Smooth muscle cell (in vitro differentiated cells): ENCODE data around the gene SNX7. TPM values are rescaled to one million over a fixed set of nuclear protein-coding genes. Genes with fewer than 3 reads are reported as not detected.

Source experiments
- DNase-seq: peaks from one replicate; lab custom pipeline; 2025; ENCODE audit not compliant: unreplicated experiment; lab: John Stamatoyannopoulos, UW
- H2AFZ ChIP-seq: fragments of 200-600 bp; sonication (generic); 2 replicates; pipeline ENCODE4 v1.6.0; 2016; ENCODE audit warnings: antibody characterized with exemption, low read depth, mild to moderate bottlenecking
- H3F3A ChIP-seq: fragments of 200-600 bp; sonication (generic); 2 replicates; pipeline ENCODE4 v1.6.0; 2017; ENCODE audit warnings: antibody characterized with exemption, low read depth
- H3K27ac ChIP-seq: fragments of 200-600 bp; sonication (generic); 2 replicates; pipeline ENCODE4 v1.5.1; 2016; ENCODE audit warnings: low read depth, mild to moderate bottlenecking
- H3K27me3 ChIP-seq: fragments of 200-600 bp; sonication (generic); 2 replicates; pipeline ENCODE4 v1.6.1; 2016; ENCODE audit warnings: low read depth, mild to moderate bottlenecking
- H3K36me3 ChIP-seq: fragments of 200-600 bp; sonication (generic); 2 replicates; pipeline ENCODE4 v1.5.1; 2016; ENCODE audit warnings: low read depth
- H3K4me1 ChIP-seq: fragments of 200-600 bp; sonication (generic); 2 replicates; pipeline ENCODE4 v1.5.1; 2016; ENCODE audit warnings: low read depth
- H3K4me2 ChIP-seq: fragments of 200-600 bp; sonication (generic); 2 replicates; pipeline ENCODE4 v1.6.0; 2016; ENCODE audit warnings: mild to moderate bottlenecking
- H3K4me3 ChIP-seq: fragments of 200-600 bp; sonication (generic); 2 replicates; pipeline ENCODE4 v1.5.1; 2016; ENCODE audit warnings: mild to moderate bottlenecking
- H3K79me2 ChIP-seq: fragments of 200-600 bp; sonication (generic); 2 replicates; pipeline ENCODE4 v1.6.0; 2016; ENCODE audit warnings: low read depth, mild to moderate bottlenecking
- H3K9ac ChIP-seq: fragments of 200-600 bp; sonication (generic); 2 replicates; pipeline ENCODE4 v1.6.0; 2016; ENCODE audit warnings: low read depth
- H3K9me3 ChIP-seq: fragments of 200-600 bp; sonication (generic); replicated peaks from 2 replicates; pipeline ENCODE4 v1.5.1; 2016; ENCODE audit warnings: low read depth
- H4K20me1 ChIP-seq: fragments of 200-600 bp; sonication (generic); 2 replicates; pipeline ENCODE4 v1.6.0; 2016; ENCODE audit warnings: low read depth
- CTCF ChIP-seq: fragments of 200-600 bp; sonication (generic); IDR thresholded peaks from 2 replicates; pipeline ENCODE4 v1.5.1; 2017; ENCODE audit warnings: borderline replicate concordance, mild to moderate bottlenecking, antibody characterized with exemption; ENCODE audit not compliant: insufficient read depth, poor library complexity, severe bottlenecking
- WGBS: methylation state at CpG from one replicate; pipeline ENCODE4 v1.1.7; 2016; ENCODE audit warnings: low lambda C conversion rate; 5-methylcytosine and 5-hydroxymethylcytosine counted together
- polyA plus RNA-seq: library from polyadenylated mRNA; unstranded; fragments of >200 nt; fragmentation: Nextera tagmentation; extraction: Ambion mirVana; gene quantifications from 2 replicates; pipeline ENCODE4 v1.2.1, GENCODE V29; 2016
- total RNA-seq: library from RNA; depleted of rRNA; stranded (reverse); fragments of >200 nt; gene quantifications from 2 replicates; pipeline ENCODE4 v1.2.3, GENCODE V29; 2014

The SNX7 gene
- total and polyA plus RNA-seq, 2 experiments from 2014 or later, result 40.0 to 46.0 TPM

GRCh38 chr1:98707556-98707955, 46.0 kb downstream of the SNX7 start:
- no peak for TF ChIP-seq CTCF
- H3K4me2 ChIP-seq, result no peak overlapping the region

GRCh38 chr1:98709906-98710305, 48.4 kb downstream of the SNX7 start:
- no peak overlapping the region for H3K4me3 ChIP-seq

More at GRCh38 chr1:98707556-98707955, 46.0 kb downstream of the SNX7 start:
- Histone ChIP-seq H3K27ac (no peak overlapping the region), H3K9ac (no peak overlapping the region), H3K27me3 (no peaks in the 10 kb centered on the region), H4K20me1 (no peaks in the 10 kb centered on the region), H3F3A (no peaks in the 10 kb centered on the region), H3K79me2 (no peaks in the 10 kb centered on the region), H3K36me3 (no peaks in the 10 kb centered on the region), H2AFZ (no peak overlapping the region), H3K9me3 (no peaks in the 10 kb centered on the region), H3K4me3 (no peak overlapping the region), H3K4me1 (no peaks in the 10 kb centered on the region)
- no peak for DNase-seq

GRCh38 chr1:98723574-98723973, 62.1 kb downstream of the SNX7 start:
- Histone ChIP-seq H3K9ac (no peak overlapping the region), H4K20me1 (no peaks in the 10 kb centered on the region), H3K4me1 (no peaks in the 10 kb centered on the region), H3K36me3 (no peaks in the 10 kb centered on the region), H3K27ac (no peak overlapping the region), H3K4me2 (no peak overlapping the region), H3K79me2 (no peaks in the 10 kb centered on the region), H3K27me3 (no peaks in the 10 kb centered on the region), H3K4me3 (no peak overlapping the region), H3F3A (no peaks in the 10 kb centered on the region), H3K9me3 (no peaks in the 10 kb centered on the region), H2AFZ (no peak overlapping the region)
- WGBS, result 84% methylated on average over 8 of the region's 8 CpGs
- DNase-seq, result no peak
- no peak for TF ChIP-seq CTCF

More at GRCh38 chr1:98709906-98710305, 48.4 kb downstream of the SNX7 start:
- no peaks in the 10 kb centered on the region for H3K9me3 ChIP-seq
- H3F3A ChIP-seq, result no peaks in the 10 kb centered on the region
- no peak overlapping the region for H3K9ac ChIP-seq
- DNase-seq, result no peak
- H3K79me2 ChIP-seq, result no peaks in the 10 kb centered on the region
- no peak overlapping the region for H3K4me2 ChIP-seq
- 96% methylated on average over 3 of the region's 3 CpGs for WGBS
- H4K20me1 ChIP-seq, result no peaks in the 10 kb centered on the region
- no peak for TF ChIP-seq CTCF
- H3K27me3 ChIP-seq, result no peaks in the 10 kb centered on the region
- no peak overlapping the region for H3K27ac ChIP-seq
- no peaks in the 10 kb centered on the region for H3K4me1 ChIP-seq
- H2AFZ ChIP-seq, result no peak overlapping the region
- H3K36me3 ChIP-seq, result no peaks in the 10 kb centered on the region

GRCh38 chr1:98732985-98733781, 71.7 kb downstream of the SNX7 start:
- no peaks in the 10 kb centered on the region for H3K9me3 ChIP-seq
- no peak overlapping the region for H3K9ac ChIP-seq
- H3K4me3 ChIP-seq, result peak overlapping the region; percentile 22
- H3K4me2 ChIP-seq, result no peak overlapping the region
- 79% methylated on average over 9 of the region's 9 CpGs for WGBS
- no peak for DNase-seq
- no peaks in the 10 kb centered on the region for H3K27me3 ChIP-seq
- no peaks in the 10 kb centered on the region for H3K36me3 ChIP-seq
- H4K20me1 ChIP-seq, result no peaks in the 10 kb centered on the region
- no peaks in the 10 kb centered on the region for H3K4me1 ChIP-seq
- H3K79me2 ChIP-seq, result no peaks in the 10 kb centered on the region
- no peak for TF ChIP-seq CTCF
- no peak overlapping the region for H2AFZ ChIP-seq
- no peak overlapping the region for H3K27ac ChIP-seq
- no peaks in the 10 kb centered on the region for H3F3A ChIP-seq
